Esophagus muscularis mucosa (tissue), 3 donors: Measurements from ENCODE around the gene KL.

Source experiments
- CTCF ChIP-seq, 3 experiments: fragments of 200-600 bp in 2 of 3; fragments of 450-650 bp in 1 of 3; sonication (generic) in 2 of 3; IDR thresholded peaks; one replicate each; pipeline ENCODE4 v1.5.1; 2017 to 2019; ENCODE audit warnings: antibody characterized with exemption in 3 of 3, mild to moderate bottlenecking in 2 of 3, moderate library complexity in 1 of 3
- POLR2A ChIP-seq: fragments of 450-650 bp; IDR thresholded peaks from one replicate; pipeline ENCODE4 v1.6.1; 2017; ENCODE audit warnings: antibody characterized with exemption, moderate library complexity, mild to moderate bottlenecking, low read depth

DNA sequence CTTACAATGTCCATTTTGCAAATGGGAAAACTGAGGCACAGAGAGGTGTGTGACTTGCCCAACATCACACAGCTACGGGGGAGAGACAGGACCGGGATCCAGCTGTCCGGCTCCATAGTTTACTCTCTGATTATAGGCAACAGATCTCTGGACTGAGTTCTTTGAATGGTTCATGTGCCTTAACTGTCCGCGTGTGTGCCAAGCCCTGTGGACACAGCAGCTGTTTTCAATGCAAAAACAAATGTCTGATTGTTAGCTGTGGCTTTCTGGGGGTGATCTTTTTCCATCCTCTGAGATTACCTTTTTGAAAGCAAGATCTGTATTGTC, 94.1 kb downstream of the KL start:
- no peak for TF ChIP-seq CTCF (IDR thresholded peaks at IDR 0.05)
- TF ChIP-seq POLR2A: no peak
